H1 (cell line): ENCODE data around the gene C20orf202. TPM values are rescaled to one million over a fixed set of nuclear protein-coding genes. Genes with fewer than 3 reads are reported as not detected.

Source experiments
- CTCF ChIA-PET: fragments of 300-600 bp; sonication (Branson Sonifier 250); formaldehyde crosslinking; loops from one replicate; lab custom pipeline; 2021; ENCODE audit not compliant: partially characterized antibody; lab: Charles Lee
- POLR2A ChIA-PET: fragments of 300-600 bp; sonication (Branson Sonifier 250); formaldehyde crosslinking; loops from one replicate; lab custom pipeline; 2021; ENCODE audit warnings: inconsistent platforms; ENCODE audit not compliant: partially characterized antibody; lab: Charles Lee
- DNase-seq, 2 experiments: peaks; one replicate each; pipeline versions ENCODE4 v3.0.0 to v3.0.0-alpha.2; 2010 to 2022; ENCODE audit warnings: low spot score in 2 of 2, low read depth in 1 of 2, mixed read lengths in 1 of 2
- FAIRE-seq: peaks from 2 replicates; lab custom pipeline; 2011; peaks lifted over from hg19 to GRCh38; lab: Jason Lieb, UNC
- H2AFZ ChIP-seq: 2 replicates; pipeline ENCODE4 v1.8.1; 2012; ENCODE audit warnings: low read length, inconsistent platforms
- H2AK5ac ChIP-seq: 2 replicates; pipeline ENCODE4 v1.6.1; 2013; ENCODE audit warnings: low read depth, low read length
- H2BK120ac ChIP-seq: replicated peaks from 2 replicates; pipeline ENCODE3; 2013; ENCODE audit warnings: low read depth, low read length, inconsistent platforms
- H2BK12ac ChIP-seq: 2 replicates; pipeline ENCODE4 v1.6.1; 2013; ENCODE audit warnings: low read depth, low read length
- H2BK15ac ChIP-seq: 2 replicates; pipeline ENCODE4 v1.6.1; 2013; ENCODE audit warnings: low read length
- H2BK20ac ChIP-seq: 2 replicates; pipeline ENCODE4 v1.6.1; 2013; ENCODE audit warnings: low read length
- H2BK5ac ChIP-seq: 2 replicates; pipeline ENCODE4 v1.6.1; 2013; ENCODE audit warnings: low read depth, low read length
- H3K14ac ChIP-seq: 2 replicates; pipeline ENCODE4 v1.6.1; 2013; ENCODE audit warnings: inconsistent platforms; ENCODE audit not compliant: insufficient read length
- H3K18ac ChIP-seq: 2 replicates; pipeline ENCODE4 v1.6.1; 2013; ENCODE audit warnings: low read length; ENCODE audit errors: extremely low read depth
- H3K23ac ChIP-seq: 2 replicates; pipeline ENCODE4 v1.6.1; 2013; ENCODE audit warnings: inconsistent platforms; ENCODE audit not compliant: insufficient read length
- H3K23me2 ChIP-seq: 2 replicates; pipeline ENCODE4 v1.6.1; 2013; ENCODE audit warnings: low read depth, low read length
- H3K27ac ChIP-seq: 2 replicates; pipeline ENCODE4 v1.6.1; 2011; ENCODE audit warnings: low read depth, low read length, inconsistent platforms
- H3K27me3 ChIP-seq, 4 experiments: replicated peaks in 1 of 4; 1 replicate in 1 of 4; 2 replicates in 3 of 4; pipeline versions ENCODE4 v1.6.1 to v1.8.1; 2011 to 2013; ENCODE audit warnings: low read length in 3 of 4, mild to moderate bottlenecking in 3 of 4, inconsistent platforms in 2 of 4, mixed read lengths in 2 of 4, moderate library complexity in 1 of 4; ENCODE audit not compliant: control insufficient read depth in 3 of 4, insufficient read depth in 3 of 4; ENCODE audit errors: extremely low read depth in 1 of 4
- H3K36me3 ChIP-seq, 4 experiments: 2 replicates each; pipeline versions ENCODE4 v1.6.1 to v1.8.1; 2011 to 2013; ENCODE audit warnings: mild to moderate bottlenecking in 4 of 4, low read length in 3 of 4, moderate library complexity in 2 of 4, control low read depth in 1 of 4, inconsistent platforms in 1 of 4; ENCODE audit not compliant: insufficient read depth in 4 of 4, control insufficient read depth in 2 of 4
- H3K4ac ChIP-seq: replicated peaks from 2 replicates; pipeline ENCODE3; 2013; ENCODE audit warnings: low read length, low read depth, mixed read lengths, inconsistent platforms; ENCODE audit not compliant: insufficient read length
- H3K4me1 ChIP-seq, 4 experiments: replicated peaks in 1 of 4; 1 replicate in 1 of 4; 2 replicates in 3 of 4; pipeline versions ENCODE4 v1.6.1 to v1.8.1; 2011 to 2013; ENCODE audit warnings: low read length in 3 of 4, inconsistent platforms in 2 of 4, mixed read lengths in 1 of 4; ENCODE audit not compliant: insufficient read depth in 4 of 4, control insufficient read depth in 3 of 4
- H3K4me2 ChIP-seq, 2 experiments: 2 replicates each; pipeline versions ENCODE4 v1.6.1 to v1.8.1; 2011 to 2013; ENCODE audit warnings: low read depth in 2 of 2, low read length in 2 of 2, control low read depth in 1 of 2, inconsistent platforms in 1 of 2, mild to moderate bottlenecking in 1 of 2; ENCODE audit not compliant: insufficient read depth in 1 of 2
- H3K4me3 ChIP-seq, 4 experiments: fragments of 200-600, 300-600 bp in 1 of 4; sonication (generic), shearing (Covaris generic), sonication (Bioruptor Twin) in 1 of 4; 2 replicates each; pipeline versions ENCODE4 v1.5.1 to v1.8.1; 2011 to 2016; ENCODE audit warnings: low read length in 4 of 4, low read depth in 3 of 4, control low read depth in 2 of 4, inconsistent platforms in 2 of 4, mild to moderate bottlenecking in 2 of 4, mixed read lengths in 1 of 4, moderate library complexity in 1 of 4; ENCODE audit not compliant: insufficient read depth in 2 of 4; ENCODE audit errors: extremely low read depth in 1 of 4
- H3K56ac ChIP-seq: replicated peaks from 2 replicates; pipeline ENCODE3; 2013; ENCODE audit warnings: low read depth, mild to moderate bottlenecking, mixed read lengths, low read length, inconsistent platforms; ENCODE audit not compliant: insufficient read length
- H3K79me1 ChIP-seq: 2 replicates; pipeline ENCODE4 v1.6.1; 2013; ENCODE audit warnings: low read depth, low read length, control low read depth
- H3K79me2 ChIP-seq, 2 experiments: 2 replicates each; pipeline versions ENCODE4 v1.6.1 to v1.8.1; 2012 to 2013; ENCODE audit warnings: low read length in 2 of 2, mild to moderate bottlenecking in 2 of 2, inconsistent platforms in 1 of 2; ENCODE audit not compliant: insufficient read depth in 2 of 2, control insufficient read depth in 1 of 2
- H3K9ac ChIP-seq, 4 experiments: replicated peaks in 1 of 4; 1 replicate in 1 of 4; 2 replicates in 3 of 4; pipeline versions ENCODE4 v1.6.1 to v1.8.1; 2011 to 2013; ENCODE audit warnings: low read depth in 3 of 4, low read length in 3 of 4, control low read depth in 2 of 4, mild to moderate bottlenecking in 2 of 4, moderate library complexity in 2 of 4, inconsistent platforms in 1 of 4; ENCODE audit errors: extremely low read depth in 1 of 4
- H3K9me3 ChIP-seq, 2 experiments: 2 replicates each; pipeline versions ENCODE4 v1.6.1 to v1.8.1; 2012 to 2013; ENCODE audit warnings: mild to moderate bottlenecking in 2 of 2, moderate library complexity in 2 of 2, control low read depth in 1 of 2, inconsistent platforms in 1 of 2, low read depth in 1 of 2, low read length in 1 of 2, mixed read lengths in 1 of 2; ENCODE audit not compliant: insufficient read depth in 2 of 2
- H4K20me1 ChIP-seq, 2 experiments: replicated peaks in 1 of 2; 2 replicates each; pipeline versions ENCODE3 to v1.8.1; 2011 to 2013; ENCODE audit warnings: inconsistent platforms in 2 of 2, low read length in 2 of 2, mild to moderate bottlenecking in 1 of 2; ENCODE audit not compliant: insufficient read depth in 2 of 2, control insufficient read depth in 1 of 2
- H4K5ac ChIP-seq: 2 replicates; pipeline ENCODE4 v1.6.1; 2013; ENCODE audit warnings: low read length, low read depth, mixed read lengths, inconsistent platforms; ENCODE audit not compliant: insufficient read length
- H4K8ac ChIP-seq: 2 replicates; pipeline ENCODE4 v1.8.0; 2013; ENCODE audit warnings: mild to moderate bottlenecking, moderate library complexity, low read length, inconsistent platforms; ENCODE audit not compliant: insufficient read depth; ENCODE audit errors: extremely low read depth
- H4K91ac ChIP-seq: replicated peaks from 2 replicates; pipeline ENCODE3; 2013; ENCODE audit warnings: low read length, mixed read lengths, inconsistent platforms; ENCODE audit not compliant: insufficient read length
- SAP30 ChIP-seq: fragments of 300-600 bp; sonication (generic); IDR thresholded peaks from 2 replicates; pipeline ENCODE4 v1.7.1; 2012; ENCODE audit warnings: low read length, moderate library complexity, mild to moderate bottlenecking, inconsistent platforms; ENCODE audit not compliant: insufficient read depth, insufficient replicate concordance
- WGBS, 2 experiments: shearing (Covaris generic) in 1 of 2; methylation state at CpG; one replicate each; pipeline versions ENCODE4 v1.1.6 to v1.1.7; 2013 to 2015; ENCODE audit warnings: low lambda C conversion rate in 2 of 2, mixed read lengths in 2 of 2, inconsistent platforms in 1 of 2, low coverage in 1 of 2, missing lambda C conversion rate in 1 of 2; ENCODE audit not compliant: insufficient replicate concordance in 2 of 2, insufficient coverage in 1 of 2, insufficient read length in 1 of 2; ENCODE audit errors: extremely low coverage in 1 of 2, missing lambda C conversion rate in 1 of 2; 5-methylcytosine and 5-hydroxymethylcytosine counted together
- polyA plus RNA-seq, 7 experiments: library from polyadenylated mRNA; depleted of rRNA in 3 of 7; stranded (reverse) in 5 of 7; unstranded in 2 of 7; fragments of >200 nt in 5 of 7; fragments of 200-250 nt in 2 of 7; gene quantifications; 1 replicate in 5 of 7; 2 replicates in 1 of 7; 4 replicates in 1 of 7; pipeline versions ENCODE4 v1.2.1 to v1.2.3, GENCODE V29; 2011 to 2013; ENCODE audit warnings: missing spikeins in 2 of 7, mixed read lengths in 2 of 7
- total RNA-seq: library from RNA; stranded (reverse); fragmentation: NEBNext Ultra II Directional; extraction: Animal tissue kit (Norgen Biotek cat#: 25700); gene quantifications from 2 replicates; pipeline ENCODE4 v1.2.1, GENCODE V29; 2021

Gene C20orf202
- total and polyA plus RNA-seq, 2 of the 8 experiments (the other 6 are each of a cell fraction or from before 2014, with no cell fraction given), result 0.12 TPM; not detected in 1

DNA sequence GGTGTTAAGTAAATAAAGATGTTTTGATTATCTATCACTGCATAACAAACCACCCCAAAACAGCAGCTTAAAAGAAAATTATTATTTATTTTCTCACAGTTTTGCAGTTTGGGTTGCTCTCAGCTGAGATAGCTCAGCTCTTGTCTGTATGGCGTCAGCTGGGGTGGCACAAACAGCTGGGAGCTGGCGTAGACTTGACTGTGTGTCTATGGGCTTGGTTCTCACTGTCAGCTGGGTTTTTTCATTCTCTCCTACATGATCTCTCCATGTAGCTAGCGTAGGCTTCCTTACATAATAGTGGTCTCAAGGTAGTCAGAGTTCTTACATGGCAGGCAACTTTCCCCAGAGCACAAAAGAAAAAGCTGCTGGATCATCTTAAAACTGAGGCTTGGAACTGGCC is 12.0 kb upstream of the C20orf202 start:
- DNase-seq (no peak), FAIRE-seq (no peak)
- H2BK20ac ChIP-seq, result no peak overlapping the region
- TF ChIP-seq SAP30, result no peak
- H3K79me1 ChIP-seq, result peaks cover 2% of the 10 kb centered on the region; the same call in 1 of the 2 replicates
- no peak overlapping the region for H2BK12ac ChIP-seq
- peaks cover 0 to 7% (median 4%) of the 10 kb centered on the region in 4 experiments; a peak in 5 of 7 replicates for H3K4me1 ChIP-seq
- H3K4me2 ChIP-seq, result no peak overlapping the region
- H4K91ac ChIP-seq, result no peak overlapping the region
- H3K56ac ChIP-seq, result no peak overlapping the region
- no peak overlapping the region for H4K5ac ChIP-seq
- H3K4me3 ChIP-seq, result no peak overlapping the region
- H3K27me3 ChIP-seq, result peaks cover 0 to 5% (median 4%) of the 10 kb centered on the region in 4 experiments; a peak in 3 of 7 replicates
- H2BK15ac ChIP-seq, result no peak overlapping the region
- no peak overlapping the region for H2BK120ac ChIP-seq
- H4K8ac ChIP-seq, result no peak overlapping the region
- no peak overlapping the region for H2BK5ac ChIP-seq
- H2AFZ ChIP-seq, result no peak overlapping the region
- CTCF ChIA-PET, result interaction anchor here (0.6 to 3.7 kb wide), 5 partner anchors 15 to 1913 kb away, joined by 3 to 16 read pairs (median 3); no protein-coding TSS in a partner anchor
- H3K36me3 ChIP-seq, result no peaks in the 10 kb centered on the region; a peak in 1 of 8 replicates
- H3K27ac ChIP-seq, result no peak overlapping the region
- H3K18ac ChIP-seq, result no peak overlapping the region
- no peak overlapping the region for H3K9ac ChIP-seq
- H3K9me3 ChIP-seq, result no peaks in the 10 kb centered on the region
- H4K20me1 ChIP-seq, result peaks cover 0 to 3% of the 10 kb centered on the region in 2 experiments
- no peak overlapping the region for H3K14ac ChIP-seq
- peaks cover 5% of the 10 kb centered on the region; the same call in 1 of the 2 replicates for H3K23me2 ChIP-seq
- H3K4ac ChIP-seq, result no peak overlapping the region
- POLR2A ChIA-PET, result interaction anchor here (2.4 kb wide), 1 partner anchor 10 kb away, joined by 9 read pairs; no protein-coding TSS in a partner anchor
- H3K79me2 ChIP-seq, result no peaks in the 10 kb centered on the region
- no peak overlapping the region for H3K23ac ChIP-seq
- H2AK5ac ChIP-seq, result no peak overlapping the region
- 76% methylated on average over 3 of the region's 3 CpGs; no CpG with 5 or more reads in 1 of the 2 experiments for WGBS, 2 experiments
